Mesenchymal stem cell (in vitro differentiated cells and primary cell): ENCODE results near the gene MFAP3.
"Not testable (repeated sequence)": the region's sequence is repeated elsewhere in the genome, so short reads cannot be mapped to it uniquely, and the experiment has no call there.

Experiments
- DNase-seq: peaks from one replicate; pipeline ENCODE4 v3.0.0-alpha.2; 2013
- H2AFZ ChIP-seq: one replicate; pipeline ENCODE4 v1.6.1; 2013; ENCODE audit warnings: low read depth, mild to moderate bottlenecking, control low read depth, inconsistent platforms, low read length, moderate library complexity
- H2AK5ac ChIP-seq: 2 replicates; pipeline ENCODE4 v1.6.1; 2013; ENCODE audit warnings: low read length, moderate library complexity, mild to moderate bottlenecking, inconsistent platforms; ENCODE audit not compliant: severe bottlenecking
- H2BK120ac ChIP-seq: one replicate; pipeline ENCODE4 v1.6.1; 2013; ENCODE audit warnings: low read depth, mild to moderate bottlenecking, inconsistent platforms, low read length, moderate library complexity
- H2BK12ac ChIP-seq, 2 experiments: one replicate each; pipeline ENCODE4 v1.6.1; 2013; ENCODE audit warnings: inconsistent platforms in 2 of 2, low read length in 2 of 2, mild to moderate bottlenecking in 2 of 2, moderate library complexity in 2 of 2, control low read depth in 1 of 2
- H2BK15ac ChIP-seq: one replicate; pipeline ENCODE4 v1.6.1; 2013; ENCODE audit warnings: mild to moderate bottlenecking, low read depth, inconsistent platforms; ENCODE audit not compliant: poor library complexity, severe bottlenecking
- H2BK5ac ChIP-seq: 2 replicates; pipeline ENCODE4 v1.6.1; 2013; ENCODE audit warnings: low read depth, mild to moderate bottlenecking, low read length, control low read depth, inconsistent platforms; ENCODE audit not compliant: poor library complexity, severe bottlenecking
- H3K14ac ChIP-seq, 2 experiments: one replicate each; pipeline ENCODE4 v1.6.1; 2013; ENCODE audit warnings: inconsistent platforms in 2 of 2, low read length in 2 of 2, control low read depth in 1 of 2, mild to moderate bottlenecking in 1 of 2, moderate library complexity in 1 of 2
- H3K18ac ChIP-seq, 2 experiments: one replicate each; pipeline ENCODE4 v1.6.1; 2013; ENCODE audit warnings: inconsistent platforms in 2 of 2, low read length in 2 of 2, control low read depth in 1 of 2, low read depth in 1 of 2, mild to moderate bottlenecking in 1 of 2
- H3K23ac ChIP-seq, 2 experiments: one replicate each; pipeline ENCODE4 v1.6.1; 2013; ENCODE audit warnings: inconsistent platforms in 2 of 2, low read length in 2 of 2, mild to moderate bottlenecking in 2 of 2, moderate library complexity in 2 of 2, control low read depth in 1 of 2
- H3K27ac ChIP-seq: 2 replicates; pipeline ENCODE4 v1.5.1; 2013; ENCODE audit warnings: mild to moderate bottlenecking, moderate library complexity, low read length, control low read depth, inconsistent platforms; ENCODE audit not compliant: poor library complexity, severe bottlenecking
- H3K27me3 ChIP-seq, 2 experiments: 2 replicates each; pipeline versions ENCODE4 v1.6.1 to v1.7.0; 2013; ENCODE audit warnings: low read length in 2 of 2, mild to moderate bottlenecking in 2 of 2, moderate library complexity in 2 of 2, control low read depth in 1 of 2, inconsistent platforms in 1 of 2; ENCODE audit not compliant: control insufficient read depth in 1 of 2, insufficient read depth in 1 of 2
- H3K36me3 ChIP-seq, 2 experiments: 2 replicates each; pipeline versions ENCODE4 v1.6.1 to v1.7.0; 2013; ENCODE audit warnings: low read length in 2 of 2, control low read depth in 1 of 2, inconsistent platforms in 1 of 2, low read depth in 1 of 2, mild to moderate bottlenecking in 1 of 2; ENCODE audit not compliant: insufficient read depth in 2 of 2, control insufficient read depth in 1 of 2
- H3K4ac ChIP-seq, 2 experiments: one replicate each; pipeline ENCODE4 v1.6.1; 2013; ENCODE audit warnings: inconsistent platforms in 2 of 2, low read length in 2 of 2, mild to moderate bottlenecking in 2 of 2, moderate library complexity in 2 of 2, control low read depth in 1 of 2, low read depth in 1 of 2
- H3K4me1 ChIP-seq: 2 replicates; pipeline ENCODE4 v1.6.1; 2013; ENCODE audit warnings: low read depth, low read length, control low read depth; ENCODE audit not compliant: control insufficient read depth, insufficient read depth
- H3K4me2 ChIP-seq: 2 replicates; pipeline ENCODE4 v1.6.1; 2013; ENCODE audit warnings: low read length, mild to moderate bottlenecking, inconsistent platforms; ENCODE audit not compliant: poor library complexity, severe bottlenecking
- H3K4me3 ChIP-seq, 2 experiments: 2 replicates each; pipeline versions ENCODE4 v1.5.1 to v1.7.0; 2013; ENCODE audit warnings: low read length in 2 of 2, mild to moderate bottlenecking in 2 of 2, control low read depth in 1 of 2, low read depth in 1 of 2; ENCODE audit not compliant: insufficient read depth in 1 of 2
- H3K79me1 ChIP-seq: replicated peaks from 2 replicates; pipeline ENCODE4 v1.6.1; 2013; ENCODE audit warnings: mild to moderate bottlenecking, control low read depth, low read length, inconsistent platforms; ENCODE audit not compliant: poor library complexity, severe bottlenecking
- H3K9ac ChIP-seq: 2 replicates; pipeline ENCODE4 v1.7.0; 2013; ENCODE audit warnings: mild to moderate bottlenecking, low read length, moderate library complexity
- H3K9me3 ChIP-seq: 2 replicates; pipeline ENCODE4 v1.7.0; 2013; ENCODE audit warnings: mild to moderate bottlenecking, low read length; ENCODE audit not compliant: control insufficient read depth
- H4K8ac ChIP-seq: one replicate; pipeline ENCODE4 v1.6.1; 2013; ENCODE audit warnings: inconsistent platforms, mild to moderate bottlenecking, low read length, moderate library complexity
- H4K91ac ChIP-seq: one replicate; pipeline ENCODE4 v1.6.1; 2013; ENCODE audit warnings: mild to moderate bottlenecking, low read length, inconsistent platforms
- WGBS: methylation state at CpG from one replicate; pipeline ENCODE4 v1.1.7; 2013; ENCODE audit warnings: mixed read lengths; 5-methylcytosine and 5-hydroxymethylcytosine counted together

Gene MFAP3

GRCh38 chr5:154060606-154061005 lies 21.8 kb downstream of the MFAP3 start:
- H2BK5ac ChIP-seq: no peak overlapping the region
- H3K23ac ChIP-seq: no peak overlapping the region
- H3K79me1 ChIP-seq: peaks cover 8% of the 10 kb centered on the region
- H2BK120ac ChIP-seq: no peak overlapping the region
- H4K91ac ChIP-seq: no peak overlapping the region
- H3K36me3 ChIP-seq: no peaks in the 10 kb centered on the region
- peaks cover 3% of the 10 kb centered on the region for H3K4me1 ChIP-seq
- no peak overlapping the region for H2BK12ac ChIP-seq
- no peak overlapping the region for H3K4me2 ChIP-seq
- H3K27me3 ChIP-seq: no peaks in the 10 kb centered on the region
- no peak overlapping the region for H2AK5ac ChIP-seq
- no peak overlapping the region for H3K4ac ChIP-seq
- no peak overlapping the region for H3K4me3 ChIP-seq
- DNase-seq: no peak
- WGBS: 83% methylated on average over 3 of the region's 3 CpGs
- H3K18ac ChIP-seq: no peak overlapping the region
- no peak overlapping the region for H3K14ac ChIP-seq
- H4K8ac ChIP-seq: no peak overlapping the region
- H3K27ac ChIP-seq: no peak overlapping the region
- H2BK15ac ChIP-seq: no peak overlapping the region
- no peaks in the 10 kb centered on the region for H3K9me3 ChIP-seq
- no peak overlapping the region for H3K9ac ChIP-seq
- H2AFZ ChIP-seq: no peak overlapping the region

GRCh38 chr5:154063372-154063771 lies 24.6 kb downstream of the MFAP3 start:
- peaks cover 0 to 5% of the 10 kb centered on the region in 2 experiments for H3K27me3 ChIP-seq
- no peak overlapping the region for H3K18ac ChIP-seq
- peaks cover 5% of the 10 kb centered on the region for H3K79me1 ChIP-seq
- H2BK120ac ChIP-seq: no peak overlapping the region
- no peak overlapping the region for H2BK5ac ChIP-seq
- H3K4me1 ChIP-seq: no peaks in the 10 kb centered on the region
- H3K23ac ChIP-seq: no peak overlapping the region
- DNase-seq: no peak
- H3K14ac ChIP-seq: no peak overlapping the region
- no peak overlapping the region for H4K91ac ChIP-seq
- no peak overlapping the region for H3K9ac ChIP-seq
- H2AFZ ChIP-seq: no peak overlapping the region
- no peak overlapping the region for H3K27ac ChIP-seq
- H3K4ac ChIP-seq: no peak overlapping the region
- no peak overlapping the region for H2AK5ac ChIP-seq
- H2BK15ac ChIP-seq: no peak overlapping the region
- no peaks in the 10 kb centered on the region for H3K36me3 ChIP-seq
- H3K4me2 ChIP-seq: no peak overlapping the region
- no peak overlapping the region for H4K8ac ChIP-seq
- H2BK12ac ChIP-seq: no peak overlapping the region
- H3K4me3 ChIP-seq: no peak overlapping the region
- no peaks in the 10 kb centered on the region for H3K9me3 ChIP-seq

- no peaks in the 10 kb centered on the region for H3K79me1 ChIP-seq
- no peak for DNase-seq
- H2AFZ ChIP-seq: no peak overlapping the region
- H3K9me3 ChIP-seq: no peaks in the 10 kb centered on the region
- H2BK5ac ChIP-seq: no peak overlapping the region
- no peak overlapping the region for H2BK120ac ChIP-seq
- no peak overlapping the region for H3K4ac ChIP-seq
- no peaks in the 10 kb centered on the region for H3K4me1 ChIP-seq
- no peak overlapping the region for H3K23ac ChIP-seq
- peaks cover 0 to 13% of the 10 kb centered on the region in 2 experiments for H3K27me3 ChIP-seq
- no peak overlapping the region for H3K4me3 ChIP-seq
- no peak overlapping the region for H3K18ac ChIP-seq
- no peak overlapping the region for H4K91ac ChIP-seq
- no peak overlapping the region for H3K9ac ChIP-seq
- no peak overlapping the region for H2BK12ac ChIP-seq
- H3K14ac ChIP-seq: no peak overlapping the region
- H2AK5ac ChIP-seq: no peak overlapping the region
- no peak overlapping the region for H4K8ac ChIP-seq
- H3K27ac ChIP-seq: no peak overlapping the region
- H3K4me2 ChIP-seq: no peak overlapping the region
- no peaks in the 10 kb centered on the region for H3K36me3 ChIP-seq
- no peak overlapping the region for H2BK15ac ChIP-seq
These were observed 27.2 kb downstream of the MFAP3 start for GRCh38 chr5:154065971-154066370.

GRCh38 chr5:154069854-154070253 lies 31.1 kb downstream of the MFAP3 start:
- WGBS: 78% methylated on average over 5 of the region's 5 CpGs
- DNase-seq, H3K9me3 ChIP-seq: not testable (repeated sequence)

More at GRCh38 chr5:154069854-154070253, 31.1 kb downstream of the MFAP3 start:
- not testable (repeated sequence) for H3K23ac ChIP-seq, H3K4me3 ChIP-seq, H4K91ac ChIP-seq, H2AFZ ChIP-seq, H2BK15ac ChIP-seq, H3K27ac ChIP-seq, H3K79me1 ChIP-seq, H4K8ac ChIP-seq, H3K4me1 ChIP-seq, H3K4ac ChIP-seq, H3K18ac ChIP-seq, H3K4me2 ChIP-seq, H3K9ac ChIP-seq, H2AK5ac ChIP-seq, H2BK120ac ChIP-seq, H2BK12ac ChIP-seq, H3K36me3 ChIP-seq, H2BK5ac ChIP-seq, H3K14ac ChIP-seq
- H3K27me3 ChIP-seq: peaks cover 0 to 20% of the 10 kb centered on the region in 2 experiments
